Omental fat pad (tissue), 4 donors: ENCODE data around the gene MYO1E. TPM values are rescaled to one million over a fixed set of nuclear protein-coding genes. Genes with fewer than 3 reads are reported as not detected.
A peak's percentile ranks its signal among the peaks of the same experiment; 100 is the strongest.

Experiments used
- ATAC-seq: fragments of 150-250 bp; one replicate; pipeline ENCODE4 v1.9.1; 2016; ENCODE audit warnings: mild to moderate bottlenecking, moderate library complexity; ENCODE audit not compliant: low FRiP score
- DNase-seq: peaks from one replicate; pipeline ENCODE4 v3.0.0-alpha.2; 2019; ENCODE audit warnings: low spot score
- total RNA-seq, 4 donors: library from RNA; depleted of rRNA; stranded (reverse); fragments of >200 nt; gene quantifications; one replicate each; pipeline ENCODE4 v1.1.0, GENCODE V29; 2016
- TF ChIP-seq, protein P1 (sequence below), 3 donors: fragments of 450-650 bp; IDR thresholded peaks; one replicate each; pipeline ENCODE4 v1.5.1; 2016 to 2017; ENCODE audit warnings: antibody characterized with exemption in 3 of 3, mild to moderate bottlenecking in 3 of 3, moderate library complexity in 2 of 3

MYO1E gene
- total RNA-seq, 4 donors from 2014 or later: 35.7 to 193 (median 68.0) TPM

DNA sequence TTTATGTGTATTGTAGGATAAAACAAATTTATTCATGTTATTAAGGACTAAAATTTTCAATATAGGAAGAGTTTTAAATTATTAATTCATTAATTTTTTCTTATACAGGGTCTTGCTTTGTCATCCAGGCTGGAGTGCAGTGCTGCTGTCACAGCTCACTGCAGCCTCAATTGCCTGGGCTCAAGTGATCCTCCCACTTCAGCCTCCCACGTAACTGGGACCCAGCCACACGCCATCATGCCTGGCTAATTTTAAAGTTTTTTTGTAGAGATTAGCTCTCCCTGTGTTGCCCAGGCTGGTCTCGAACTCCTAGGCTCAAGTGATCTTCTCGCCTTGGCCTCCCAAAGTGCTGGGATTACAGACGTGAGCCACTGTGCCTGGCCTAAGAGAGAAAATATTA is 253.0 kb downstream of the MYO1E start:
- DNase-seq (no peak), ATAC-seq (no peak)
- TF ChIP-seq, protein P1, sequence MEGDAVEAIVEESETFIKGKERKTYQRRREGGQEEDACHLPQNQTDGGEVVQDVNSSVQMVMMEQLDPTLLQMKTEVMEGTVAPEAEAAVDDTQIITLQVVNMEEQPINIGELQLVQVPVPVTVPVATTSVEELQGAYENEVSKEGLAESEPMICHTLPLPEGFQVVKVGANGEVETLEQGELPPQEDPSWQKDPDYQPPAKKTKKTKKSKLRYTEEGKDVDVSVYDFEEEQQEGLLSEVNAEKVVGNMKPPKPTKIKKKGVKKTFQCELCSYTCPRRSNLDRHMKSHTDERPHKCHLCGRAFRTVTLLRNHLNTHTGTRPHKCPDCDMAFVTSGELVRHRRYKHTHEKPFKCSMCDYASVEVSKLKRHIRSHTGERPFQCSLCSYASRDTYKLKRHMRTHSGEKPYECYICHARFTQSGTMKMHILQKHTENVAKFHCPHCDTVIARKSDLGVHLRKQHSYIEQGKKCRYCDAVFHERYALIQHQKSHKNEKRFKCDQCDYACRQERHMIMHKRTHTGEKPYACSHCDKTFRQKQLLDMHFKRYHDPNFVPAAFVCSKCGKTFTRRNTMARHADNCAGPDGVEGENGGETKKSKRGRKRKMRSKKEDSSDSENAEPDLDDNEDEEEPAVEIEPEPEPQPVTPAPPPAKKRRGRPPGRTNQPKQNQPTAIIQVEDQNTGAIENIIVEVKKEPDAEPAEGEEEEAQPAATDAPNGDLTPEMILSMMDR (IDR thresholded peaks at IDR 0.05): no peak

DNA sequence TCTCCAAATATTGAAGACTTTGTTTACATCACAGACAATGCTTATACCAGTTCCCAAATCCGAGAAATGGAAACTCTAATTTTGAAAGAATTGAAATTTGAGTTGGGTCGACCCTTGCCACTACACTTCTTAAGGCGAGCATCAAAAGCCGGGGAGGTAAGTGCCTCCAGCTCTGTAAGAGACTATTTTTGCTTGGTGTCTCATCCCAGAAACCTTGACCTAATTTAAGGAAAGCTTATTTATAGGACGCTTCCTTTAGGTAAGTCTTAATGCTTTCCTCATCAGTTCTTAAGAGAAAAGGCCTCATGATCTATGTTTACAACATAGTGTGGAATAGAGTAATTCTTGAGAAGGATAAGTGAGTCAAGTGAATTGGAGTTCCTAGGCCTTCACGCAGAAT is 255.9 kb downstream of the MYO1E start:
- TF ChIP-seq, protein P1 (IDR thresholded peaks at IDR 0.05): no peak
- DNase-seq (no peak), ATAC-seq (no peak)

DNA sequence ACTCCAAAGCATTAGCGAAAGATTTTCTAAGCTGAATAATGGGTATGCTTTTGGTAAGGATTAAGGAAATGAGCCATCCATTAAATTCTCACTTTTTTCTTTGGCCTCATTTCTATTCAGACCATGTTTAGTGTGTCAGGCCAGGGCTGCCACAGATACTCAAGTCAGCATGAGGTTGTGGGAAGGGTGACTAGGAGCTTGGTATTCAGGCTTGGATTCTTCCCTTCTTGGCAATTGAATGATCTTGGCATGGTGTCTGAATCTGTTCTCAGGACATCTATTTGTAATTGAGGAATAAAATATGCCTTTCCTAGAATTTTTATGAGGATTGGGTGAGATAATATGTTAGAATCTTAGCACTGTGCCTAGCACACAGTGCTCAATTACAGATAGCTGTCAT is 256.5 kb downstream of the MYO1E start:
- ATAC-seq: no peak
- TF ChIP-seq, protein P1 (IDR thresholded peaks at IDR 0.05): no peak
- no peak for DNase-seq

DNA sequence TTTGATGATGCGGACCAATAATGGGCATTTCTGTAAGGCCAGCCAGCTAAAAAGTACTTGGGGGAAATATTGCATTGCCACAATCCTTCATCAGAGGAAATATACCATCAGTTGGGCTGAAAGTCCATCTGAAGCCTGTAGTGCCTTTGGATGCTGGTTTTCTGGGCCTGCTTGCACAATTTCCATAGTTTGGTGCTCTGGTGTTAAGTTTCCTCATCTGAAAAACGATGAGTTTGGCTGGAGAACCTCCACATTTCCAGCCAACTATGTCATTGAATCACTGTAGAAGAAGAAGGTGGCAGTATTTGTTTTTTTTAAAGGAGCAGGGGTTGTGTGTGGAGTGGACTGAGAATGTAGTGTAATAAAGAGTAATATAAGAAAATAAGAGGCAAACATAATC is 257.6 kb downstream of the MYO1E start:
- no peak for ATAC-seq
- DNase-seq: no peak
- TF ChIP-seq, protein P1 (IDR thresholded peaks at IDR 0.05): no peak

DNA sequence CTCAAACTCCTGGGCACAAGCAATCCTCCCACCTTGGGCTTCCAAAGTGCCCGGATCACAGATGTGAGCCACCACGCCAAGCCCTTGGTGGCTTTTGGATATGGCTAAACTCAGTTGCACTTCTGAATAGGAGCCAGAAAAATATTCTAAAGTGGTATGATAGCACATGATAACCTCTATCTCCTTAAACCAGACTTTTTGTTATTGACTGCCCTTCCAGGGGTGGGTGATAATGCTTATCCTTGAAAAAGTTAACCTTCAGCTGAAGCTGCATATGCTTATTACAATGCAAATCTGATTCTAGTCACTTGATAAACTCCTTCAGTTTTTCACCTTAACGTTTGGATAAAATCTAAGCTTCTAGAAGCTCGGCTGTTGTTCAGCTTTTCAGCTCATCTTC is 261.4 kb downstream of the MYO1E start:
- TF ChIP-seq, protein P1 (IDR thresholded peaks at IDR 0.05): no peak
- ATAC-seq (no peak), DNase-seq (no peak)

DNA sequence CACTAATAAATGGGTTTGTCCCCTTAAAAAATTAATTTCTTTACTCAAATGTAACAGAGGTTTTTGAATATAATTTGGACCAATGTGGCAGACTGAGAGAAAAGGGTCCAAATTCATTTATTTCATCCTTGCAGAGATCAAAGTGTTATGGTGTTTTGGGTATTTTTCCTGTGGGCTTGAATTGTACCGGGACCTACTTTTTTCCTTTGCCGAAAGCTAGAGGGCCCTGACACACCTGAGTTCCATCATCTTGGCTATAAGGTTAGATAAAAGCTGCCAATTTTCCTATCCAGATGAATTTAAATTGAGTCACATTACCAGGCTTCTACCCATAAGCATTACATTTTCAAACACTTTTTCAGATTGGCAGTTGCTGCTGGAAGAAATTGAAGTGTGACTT is 266.8 kb downstream of the MYO1E start:
- TF ChIP-seq, protein P1 (IDR thresholded peaks at IDR 0.05): no peak
- ATAC-seq (no peak), DNase-seq (no peak)

DNA sequence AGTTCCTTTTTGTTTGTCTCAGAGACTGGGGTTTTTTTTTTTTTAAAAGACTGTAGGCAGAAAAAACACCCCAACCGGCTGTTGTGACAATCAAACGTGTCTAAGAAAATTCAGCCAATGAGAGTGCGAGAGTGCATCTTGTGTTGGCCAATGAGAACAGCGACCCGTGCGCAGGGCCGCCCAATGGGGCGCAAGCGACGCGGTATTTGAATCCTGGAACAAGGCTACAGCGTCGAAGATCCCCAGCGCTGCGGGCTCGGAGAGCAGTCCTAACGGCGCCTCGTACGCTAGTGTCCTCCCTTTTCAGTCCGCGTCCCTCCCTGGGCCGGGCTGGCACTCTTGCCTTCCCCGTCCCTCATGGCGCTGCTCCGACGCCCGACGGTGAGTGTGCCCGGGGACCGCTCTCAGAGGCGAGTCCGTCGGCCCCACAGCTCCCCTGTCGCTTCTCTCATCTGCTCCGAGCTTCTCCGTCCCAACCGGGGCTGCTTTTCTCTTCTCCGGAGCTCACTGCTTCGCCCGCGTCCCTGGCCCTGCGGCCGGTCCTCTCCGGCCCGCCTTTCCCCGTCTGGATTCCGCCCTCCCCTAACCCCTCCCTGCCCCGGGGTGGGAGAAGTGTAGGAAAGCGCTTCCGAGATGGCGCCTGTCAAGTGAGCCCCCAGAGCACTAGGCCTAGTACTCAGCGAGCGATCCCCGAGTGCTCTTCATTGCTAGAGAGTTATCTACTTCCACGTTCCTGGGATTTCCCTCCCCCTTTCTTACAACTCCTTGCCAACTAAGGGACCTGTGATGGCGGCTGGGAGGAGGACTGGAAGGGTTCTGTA is 267.5 kb downstream of the MYO1E start, which contains the start of gene CCNB2:
CCNB2 (plus strand) TSS at position 235 of the 821 bp plus-strand sequence; CDS start at position 358, 123 bp downstream.
- DNase-seq (peak; percentile 51), ATAC-seq (peak; percentile 98)
- TF ChIP-seq, protein P1 (IDR thresholded peaks at IDR 0.05): no peak
